ENCODE data around the gene CACNA1B.

- TF ChIP-seq CTCF (IDR thresholded peaks at IDR 0.05) (no peak), POLR2A (IDR thresholded peaks at IDR 0.05) (no peak)
Measured at GRCh38 chr9:138042640-138043039, 165.1 kb downstream of the CACNA1B start.
